ENCODE data around the gene ZNF586.
"Not testable (repeated sequence)": the region's sequence is repeated elsewhere in the genome, so short reads cannot be mapped to it uniquely, and the experiment has no call there.

Gene ZNF586

DNA sequence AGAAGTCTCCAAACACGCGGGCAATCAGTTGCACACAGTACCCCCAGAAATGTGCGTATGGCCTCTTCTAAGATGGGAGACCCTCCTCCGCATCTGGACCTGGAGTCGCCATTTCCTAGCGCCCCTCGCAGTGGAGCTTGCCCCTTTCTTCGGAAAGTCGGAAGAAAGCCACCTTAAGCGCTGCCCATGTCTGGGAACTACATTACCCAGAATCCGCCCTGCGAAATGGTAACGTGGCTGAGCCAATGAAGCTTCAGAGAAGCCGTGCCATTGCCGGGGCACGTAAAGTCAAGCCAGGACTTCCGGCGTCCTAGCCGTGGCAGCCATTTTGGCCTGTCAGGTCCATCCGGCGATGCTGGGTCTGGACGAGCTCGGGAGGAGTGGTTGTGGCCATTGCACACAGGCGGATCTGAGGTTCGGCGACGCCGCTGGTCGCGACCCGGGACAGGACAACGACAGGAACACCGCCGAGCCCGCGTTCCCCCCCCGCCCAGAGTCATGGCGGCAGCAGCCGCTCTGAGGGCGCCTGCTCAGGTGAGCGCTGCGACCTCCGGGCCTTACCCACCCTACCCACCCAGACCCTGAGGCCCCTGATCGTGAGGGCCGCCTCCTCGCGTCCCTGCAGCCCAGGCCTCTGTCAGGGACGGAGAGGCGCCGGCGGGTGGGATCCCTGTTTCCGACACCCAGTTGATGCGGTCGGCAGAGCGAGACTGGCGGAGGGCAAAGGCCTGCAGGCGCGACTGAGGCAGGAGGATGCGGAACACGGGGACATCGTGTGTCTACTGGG is at the start of gene ZNF586:
Gene ZNF586 (plus strand): TSS at position 332 of the 787 bp plus-strand sequence. CDS start 167 bp downstream, at position 499.
- Histone ChIP-seq H3K4me3 (replicated peaks; ENCODE audit: low read depth, low read length) (peak within 1 kb of the TSS; percentile 92), H3K36me3 (ENCODE audit: control insufficient read depth, insufficient read depth, low read length) (peaks cover 3% of the 10 kb centered on the region), H3K27me3 (replicated peaks; ENCODE audit: control insufficient read depth, insufficient read depth, low read length) (no peaks in the 10 kb centered on the region)
- peak; percentile 87 for DNase-seq (ENCODE audit: extremely low read depth, insufficient read length)
- TF ChIP-seq, protein P1, sequence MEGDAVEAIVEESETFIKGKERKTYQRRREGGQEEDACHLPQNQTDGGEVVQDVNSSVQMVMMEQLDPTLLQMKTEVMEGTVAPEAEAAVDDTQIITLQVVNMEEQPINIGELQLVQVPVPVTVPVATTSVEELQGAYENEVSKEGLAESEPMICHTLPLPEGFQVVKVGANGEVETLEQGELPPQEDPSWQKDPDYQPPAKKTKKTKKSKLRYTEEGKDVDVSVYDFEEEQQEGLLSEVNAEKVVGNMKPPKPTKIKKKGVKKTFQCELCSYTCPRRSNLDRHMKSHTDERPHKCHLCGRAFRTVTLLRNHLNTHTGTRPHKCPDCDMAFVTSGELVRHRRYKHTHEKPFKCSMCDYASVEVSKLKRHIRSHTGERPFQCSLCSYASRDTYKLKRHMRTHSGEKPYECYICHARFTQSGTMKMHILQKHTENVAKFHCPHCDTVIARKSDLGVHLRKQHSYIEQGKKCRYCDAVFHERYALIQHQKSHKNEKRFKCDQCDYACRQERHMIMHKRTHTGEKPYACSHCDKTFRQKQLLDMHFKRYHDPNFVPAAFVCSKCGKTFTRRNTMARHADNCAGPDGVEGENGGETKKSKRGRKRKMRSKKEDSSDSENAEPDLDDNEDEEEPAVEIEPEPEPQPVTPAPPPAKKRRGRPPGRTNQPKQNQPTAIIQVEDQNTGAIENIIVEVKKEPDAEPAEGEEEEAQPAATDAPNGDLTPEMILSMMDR (IDR thresholded peaks at IDR 0.05; ENCODE audit: insufficient read depth, low read length, poor library complexity, severe bottlenecking), result no peak

DNA sequence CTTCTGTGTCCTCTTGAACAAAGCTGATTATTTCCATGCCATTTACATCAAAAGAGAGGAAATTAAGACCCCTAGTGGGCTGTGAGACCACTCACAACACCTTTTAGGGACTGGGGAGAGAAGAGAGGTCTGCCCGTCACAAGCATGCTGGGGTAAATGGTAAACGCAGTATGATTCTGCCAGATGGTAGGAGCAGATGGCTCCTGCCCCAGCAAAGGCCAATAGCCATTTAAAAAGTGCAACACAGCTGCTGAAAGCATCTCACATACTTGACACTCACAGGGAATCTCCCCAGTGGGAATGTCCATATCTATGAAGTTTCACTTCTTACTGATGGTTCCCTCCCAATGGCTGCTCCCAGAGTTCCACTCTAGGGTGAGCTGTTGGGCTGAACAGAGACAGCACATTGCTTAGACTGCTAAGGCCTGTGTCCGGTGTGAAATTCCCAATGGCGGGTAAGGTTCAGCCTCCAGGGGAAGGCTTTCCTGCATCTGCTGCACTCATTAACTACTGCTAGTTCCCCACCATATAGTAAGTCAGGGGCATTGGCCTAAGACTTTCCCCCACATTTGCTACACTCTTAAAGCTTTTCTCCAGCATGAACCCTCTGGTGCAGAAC is 49.5 kb upstream of the ZNF586 start:
- H3K27me3 ChIP-seq (replicated peaks; ENCODE audit: control insufficient read depth, insufficient read depth, low read length), result no peaks in the 10 kb centered on the region
- TF ChIP-seq, protein P1 (IDR thresholded peaks at IDR 0.05; ENCODE audit: insufficient read depth, low read length, poor library complexity, severe bottlenecking), result no peak
- H3K4me3 ChIP-seq (replicated peaks; ENCODE audit: low read depth, low read length), result no peak overlapping the region
- peaks cover 29% of the 10 kb centered on the region for H3K36me3 ChIP-seq (ENCODE audit: control insufficient read depth, insufficient read depth, low read length)
- DNase-seq (ENCODE audit: extremely low read depth, insufficient read length), result no peak

DNA sequence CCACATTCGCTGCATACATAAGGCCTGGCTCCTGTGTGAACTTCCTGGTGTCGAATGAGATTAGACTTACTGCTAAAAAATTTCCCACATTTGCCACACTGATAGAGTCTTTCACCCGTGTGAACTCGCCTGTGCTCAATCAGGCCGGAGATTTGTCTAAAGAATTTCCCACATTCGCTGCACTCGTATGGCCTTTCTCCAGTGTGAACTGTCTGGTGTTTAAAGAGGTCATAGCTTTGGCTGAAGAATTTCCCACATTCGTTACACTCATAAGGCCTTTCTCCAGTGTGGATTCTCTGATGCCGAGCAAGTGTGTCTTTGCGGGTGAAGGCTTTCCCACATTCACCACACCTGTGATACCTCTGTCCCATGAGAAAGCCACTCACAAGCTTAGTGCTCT is 48.6 kb upstream of the ZNF586 start:
- no peaks in the 10 kb centered on the region for H3K27me3 ChIP-seq (replicated peaks; ENCODE audit: control insufficient read depth, insufficient read depth, low read length)
- H3K36me3 ChIP-seq (ENCODE audit: control insufficient read depth, insufficient read depth, low read length), result peaks cover 29% of the 10 kb centered on the region
- no peak overlapping the region for H3K4me3 ChIP-seq (replicated peaks; ENCODE audit: low read depth, low read length)
- TF ChIP-seq, protein P1 (IDR thresholded peaks at IDR 0.05; ENCODE audit: insufficient read depth, low read length, poor library complexity, severe bottlenecking), result no peak
- DNase-seq (ENCODE audit: extremely low read depth, insufficient read length), result no peak

DNA sequence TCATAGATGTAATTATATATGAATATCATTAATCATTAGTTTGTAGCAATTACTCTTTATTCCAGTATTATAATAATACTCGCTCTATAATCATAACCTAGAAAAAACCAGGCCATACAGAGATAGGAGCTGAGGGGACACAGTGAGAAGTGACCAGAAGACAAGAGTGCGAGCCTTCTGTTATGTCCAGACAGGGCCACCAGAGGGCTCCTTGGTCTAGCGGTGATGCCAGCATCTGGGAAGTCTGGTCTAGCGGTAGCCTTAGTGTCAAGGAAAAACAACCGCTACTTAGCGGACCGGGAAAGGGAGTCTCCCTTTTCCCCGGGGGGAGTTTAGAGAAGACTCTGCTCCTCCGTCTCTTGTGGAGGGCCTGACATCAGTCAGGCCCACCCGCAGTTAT is 31.2 kb upstream of the ZNF586 start:
- not testable (repeated sequence) for H3K36me3 ChIP-seq (ENCODE audit: control insufficient read depth, insufficient read depth, low read length); H3K27me3 ChIP-seq (replicated peaks; ENCODE audit: control insufficient read depth, insufficient read depth, low read length); DNase-seq (ENCODE audit: extremely low read depth, insufficient read length); H3K4me3 ChIP-seq (replicated peaks; ENCODE audit: low read depth, low read length)
- TF ChIP-seq, protein P1 (IDR thresholded peaks at IDR 0.05; ENCODE audit: insufficient read depth, low read length, poor library complexity, severe bottlenecking), result peak; percentile 50

DNA sequence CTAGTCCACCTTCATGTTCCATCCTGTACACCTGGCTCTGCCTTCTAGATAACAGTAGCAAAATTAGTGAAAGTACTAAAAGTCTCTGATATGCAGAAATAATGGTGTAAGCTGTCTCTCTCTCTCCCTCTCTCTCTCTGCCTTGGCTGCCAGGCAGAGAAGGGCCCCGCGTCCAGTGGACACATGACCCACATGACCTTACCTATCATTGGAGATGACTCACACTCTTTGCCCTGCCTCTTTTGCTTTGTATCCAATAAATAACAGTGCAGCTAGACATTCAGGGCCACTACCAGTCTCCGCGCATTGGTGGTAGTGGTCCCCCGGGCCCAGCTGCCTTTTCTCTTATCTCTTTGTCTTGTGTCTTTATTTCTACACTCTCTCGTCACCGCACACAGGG is 30.7 kb upstream of the ZNF586 start:
- not testable (repeated sequence) for DNase-seq (ENCODE audit: extremely low read depth, insufficient read length); H3K27me3 ChIP-seq (replicated peaks; ENCODE audit: control insufficient read depth, insufficient read depth, low read length); H3K36me3 ChIP-seq (ENCODE audit: control insufficient read depth, insufficient read depth, low read length); H3K4me3 ChIP-seq (replicated peaks; ENCODE audit: low read depth, low read length)

Measured in GM06990 (cell line).